ENCODE data around the gene ITGB2. TPM values are rescaled to one million over a fixed set of nuclear protein-coding genes. Genes with fewer than 3 reads are reported as not detected.

ITGB2 gene
- total RNA-seq (2022; extraction: Qiagen RNA extraction; ENCODE audit: low read depth) = 0.41 to 1.1 TPM (median 0.61 TPM) in 5 replicates

DNA sequence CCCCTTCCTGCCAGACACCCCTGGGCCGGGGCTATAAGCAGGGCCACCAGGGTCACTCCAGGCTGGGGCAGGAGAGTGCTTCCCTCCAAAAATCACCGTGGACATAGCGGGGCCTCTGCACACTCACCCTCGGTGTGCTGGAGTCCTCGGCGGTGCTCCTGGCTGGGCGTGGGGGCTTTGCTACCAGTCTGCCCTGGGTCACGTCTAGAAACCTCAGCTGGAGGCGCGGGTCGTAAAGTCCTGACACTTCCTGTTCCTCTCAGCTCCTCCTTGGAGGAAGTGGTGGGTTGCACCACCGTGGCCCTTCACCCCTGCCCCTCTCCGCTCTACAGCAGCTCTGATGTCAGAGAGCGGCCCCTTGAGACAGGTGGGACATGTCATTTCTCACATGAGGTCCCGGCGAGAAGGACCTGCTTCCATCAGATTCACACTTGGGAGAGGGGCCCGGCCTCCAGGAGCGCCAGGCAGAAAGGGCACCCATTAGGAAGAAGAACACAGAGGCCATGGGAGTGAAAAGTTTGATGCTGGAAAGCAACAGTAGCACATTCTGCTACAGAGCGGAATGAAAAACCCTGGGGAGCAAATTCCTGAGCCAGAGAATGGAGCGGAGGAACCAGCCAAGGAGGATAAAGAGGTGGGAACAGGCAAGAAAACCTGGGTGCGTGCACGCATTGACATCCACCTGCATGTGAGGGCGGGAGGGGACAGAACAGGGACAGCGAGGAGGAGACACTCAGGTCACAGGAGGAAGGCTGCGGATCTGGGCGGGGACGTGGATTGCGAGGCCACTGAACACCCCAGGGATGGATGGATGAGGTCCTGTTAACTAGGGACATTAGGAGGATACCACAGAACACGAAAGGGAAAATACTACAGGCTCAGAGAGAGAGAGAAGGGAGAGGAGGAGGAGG, at the start of gene ITGB2:
ITGB2 (minus strand) TSS at position 206 of the 911 bp plus-strand sequence. CDS start 10,117 bp downstream, outside the sequence.

DNA sequence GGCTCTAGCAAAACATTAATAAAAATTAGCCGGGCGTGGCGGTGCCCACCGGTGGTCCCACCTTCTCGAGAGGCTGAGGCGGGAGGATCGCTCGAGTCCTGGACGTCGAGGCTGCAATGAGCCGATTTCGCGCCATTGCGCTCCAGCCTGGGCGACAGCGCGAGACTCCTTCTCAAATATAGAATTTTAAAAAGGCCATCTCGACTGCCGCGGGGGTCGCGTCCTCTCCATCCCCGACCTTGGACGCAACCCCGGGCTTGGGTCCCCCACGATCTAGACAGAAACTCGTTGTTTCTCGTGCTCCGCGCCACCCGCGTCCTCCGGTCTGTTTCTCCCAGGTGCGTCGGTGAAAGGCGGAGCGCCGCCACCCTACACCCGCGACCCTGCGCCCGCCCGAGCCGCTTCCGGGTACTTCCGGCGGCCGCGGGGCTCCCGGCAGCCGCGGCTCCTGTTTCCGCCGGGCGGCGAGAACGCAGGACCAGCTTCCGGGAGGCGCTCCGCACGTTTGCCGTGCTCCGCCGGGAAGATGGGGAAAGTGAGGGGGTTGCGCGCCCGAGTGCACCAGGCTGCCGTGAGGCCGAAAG, 18.9 kb upstream of the ITGB2 start, which contains the start of gene SLX9:
SLX9 (plus strand) TSS at position 498 of the 584 bp plus-strand sequence; CDS start at position 527, 29 bp downstream.

DNA sequence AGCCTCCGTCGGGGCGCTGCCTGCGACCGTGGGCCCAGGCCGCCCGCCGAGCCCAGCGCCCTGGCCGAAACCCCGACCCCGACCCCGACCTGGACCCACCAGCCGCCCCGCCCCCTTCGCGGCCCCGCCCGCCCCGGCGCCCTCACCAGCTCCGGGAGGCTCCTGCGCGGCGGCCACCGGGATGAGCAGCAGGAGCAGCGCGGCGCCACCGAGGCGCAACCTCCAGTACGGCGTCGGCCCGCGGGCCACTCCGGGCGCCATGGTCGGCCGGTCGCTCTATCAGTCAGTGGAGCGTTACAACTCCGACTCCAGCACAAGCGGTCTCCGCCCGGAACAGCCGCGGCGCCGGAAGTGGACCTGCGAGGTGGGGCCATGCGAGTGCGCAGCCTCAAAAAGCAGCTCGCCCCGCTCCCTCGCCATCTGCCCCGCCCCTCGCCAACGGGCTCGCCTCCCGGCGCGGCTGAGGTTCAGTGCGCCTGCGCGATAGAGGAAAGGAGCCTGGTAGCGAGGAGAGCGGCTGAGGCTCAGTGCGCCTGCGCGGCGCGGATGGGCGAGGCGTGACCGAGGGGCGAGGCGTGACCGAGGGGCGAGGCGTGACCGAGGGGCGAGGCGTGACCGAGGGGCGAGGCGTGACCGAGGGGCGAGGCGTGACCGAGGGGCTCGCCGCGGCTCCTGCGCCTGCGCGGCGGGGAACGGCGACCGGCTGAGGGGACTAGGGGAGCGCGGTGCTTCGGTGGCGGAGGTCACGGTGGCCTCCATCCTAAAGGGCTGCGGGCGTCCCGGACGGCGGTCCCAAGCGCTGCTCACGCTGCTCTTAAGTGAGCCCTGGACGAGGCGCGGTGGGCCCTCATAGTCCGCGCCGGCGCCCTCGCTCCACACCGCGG, 47.1 kb downstream of the ITGB2 start, which contains the start of gene PTTG1IP:
PTTG1IP (minus strand) TSS at position 335 of the 884 bp plus-strand sequence; CDS start at position 261, 74 bp downstream.

Other genes starting within 250 kb of the ITGB2 start
- gene KRTAP12-1, start 238.7 kb downstream of the ITGB2 start, total RNA-seq (2022; extraction: Qiagen RNA extraction; ENCODE audit: low read depth) = not detected in 5 replicates
- gene KRTAP10-12, start 223.7 kb downstream of the ITGB2 start, total RNA-seq (2022; extraction: Qiagen RNA extraction; ENCODE audit: low read depth) = not detected in 5 replicates
- gene TSPEAR, start 209.3 kb downstream of the ITGB2 start, total RNA-seq (2022; extraction: Qiagen RNA extraction; ENCODE audit: low read depth) = not detected in 5 replicates
- 29.2 to 37.0 TPM (median 35.4 TPM) in 5 replicates for gene UBE2G2, start 119.1 kb downstream of the ITGB2 start, total RNA-seq (2022; extraction: Qiagen RNA extraction; ENCODE audit: low read depth)
- 43.1 to 72.9 TPM (median 70.5 TPM) in 5 replicates for gene SUMO3, start 102.8 kb downstream of the ITGB2 start, total RNA-seq (2022; extraction: Qiagen RNA extraction; ENCODE audit: low read depth)
- 88.0 to 98.1 TPM (median 96.5 TPM) in 5 replicates for gene PTTG1IP, start 47.2 kb downstream of the ITGB2 start, total RNA-seq (2022; extraction: Qiagen RNA extraction; ENCODE audit: low read depth)
- gene SLX9, start 19.1 kb upstream of the ITGB2 start, total RNA-seq (2022; extraction: Qiagen RNA extraction; ENCODE audit: low read depth) = 36.3 to 59.7 TPM (median 59.2 TPM) in 5 replicates
- 4.4 to 7.9 TPM (median 5.0 TPM) in 5 replicates for gene ADARB1, start 153.7 kb upstream of the ITGB2 start, total RNA-seq (2022; extraction: Qiagen RNA extraction; ENCODE audit: low read depth)